KMS-11 (cell line): ENCODE measurements around the gene ADAMTS6.

Experiments used
- H2AFZ ChIP-seq: fragments of 200-600 bp; sonication (generic); 2 replicates; pipeline ENCODE4 v1.6.1; 2016; ENCODE audit warnings: antibody characterized with exemption, mixed run types, low read depth
- H3K27ac ChIP-seq: fragments of 200-600 bp; sonication (generic); 2 replicates; pipeline ENCODE4 v1.6.1; 2016; ENCODE audit warnings: mild to moderate bottlenecking, mixed run types
- H3K27me3 ChIP-seq: fragments of 200-600 bp; sonication (generic); 2 replicates; pipeline ENCODE4 v1.6.1; 2017; ENCODE audit warnings: mild to moderate bottlenecking, low read depth, mixed run types, moderate library complexity; ENCODE audit not compliant: insufficient read depth
- H3K36me3 ChIP-seq: fragments of 200-600 bp; sonication (generic); 2 replicates; pipeline ENCODE4 v1.6.1; 2017; ENCODE audit warnings: mild to moderate bottlenecking, mixed run types; ENCODE audit not compliant: insufficient read depth
- H3K4me1 ChIP-seq: fragments of 200-600 bp; sonication (generic); 2 replicates; pipeline ENCODE4 v1.6.1; 2016; ENCODE audit warnings: mild to moderate bottlenecking, low read depth, mixed run types; ENCODE audit not compliant: poor library complexity, severe bottlenecking
- H3K4me2 ChIP-seq: fragments of 200-600 bp; sonication (generic); 2 replicates; pipeline ENCODE4 v1.7.0; 2016; ENCODE audit warnings: mild to moderate bottlenecking, mixed run types
- H3K4me3 ChIP-seq: fragments of 200-600 bp; sonication (generic); IDR thresholded peaks from 2 replicates; pipeline ENCODE4 v1.6.1; 2017; ENCODE audit warnings: low read depth, low read length, mixed read lengths; ENCODE audit not compliant: insufficient read depth
- H3K79me2 ChIP-seq: fragments of 200-600 bp; sonication (generic); 2 replicates; pipeline ENCODE4 v1.6.1; 2016; ENCODE audit warnings: low read depth, mixed run types; ENCODE audit not compliant: insufficient read depth
- H3K9ac ChIP-seq: fragments of 200-600 bp; sonication (generic); 2 replicates; pipeline ENCODE4 v1.6.1; 2016; ENCODE audit warnings: mild to moderate bottlenecking, mixed run types
- H4K20me1 ChIP-seq: fragments of 200-600 bp; sonication (generic); 2 replicates; pipeline ENCODE4 v1.6.1; 2016; ENCODE audit warnings: mild to moderate bottlenecking, mixed run types; ENCODE audit not compliant: insufficient read depth
- TF ChIP-seq, protein P1 (sequence below): fragments of 200-600 bp; sonication (generic); conservative IDR thresholded peaks from 2 replicates; pipeline ENCODE4 v1.6.1; 2017; ENCODE audit warnings: low read depth, mild to moderate bottlenecking, antibody characterized with exemption, low read length, moderate library complexity, mixed read lengths

Gene ADAMTS6

DNA sequence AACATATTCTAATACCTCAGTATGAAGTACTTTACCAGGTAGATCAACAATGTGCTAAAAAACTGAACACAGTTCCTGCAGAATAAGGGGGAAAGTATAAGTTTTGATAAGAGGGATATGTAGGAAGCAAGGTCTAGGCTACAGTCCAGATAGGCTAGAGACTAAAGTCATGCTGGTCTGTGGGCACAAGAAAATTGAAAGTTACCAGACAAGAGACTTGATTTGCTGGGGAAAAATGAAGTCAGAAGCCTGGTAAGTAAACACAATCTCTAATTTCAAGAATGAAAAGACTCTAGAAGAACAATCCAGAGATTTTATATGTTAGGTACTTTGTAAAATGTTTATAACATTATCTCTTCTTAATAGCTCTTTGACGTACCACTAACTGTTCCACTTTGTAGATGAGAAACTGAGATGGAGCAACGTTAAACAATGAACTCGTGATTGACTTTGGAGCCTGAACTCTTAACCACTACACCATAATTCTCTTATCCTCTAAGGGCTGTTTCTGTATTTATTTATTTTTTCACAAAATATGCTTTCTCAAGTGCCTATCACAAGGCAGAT, 19.5 kb downstream of the ADAMTS6 start:
- Histone ChIP-seq H3K4me2 (no peak overlapping the region), H3K79me2 (no peaks in the 10 kb centered on the region)

DNA sequence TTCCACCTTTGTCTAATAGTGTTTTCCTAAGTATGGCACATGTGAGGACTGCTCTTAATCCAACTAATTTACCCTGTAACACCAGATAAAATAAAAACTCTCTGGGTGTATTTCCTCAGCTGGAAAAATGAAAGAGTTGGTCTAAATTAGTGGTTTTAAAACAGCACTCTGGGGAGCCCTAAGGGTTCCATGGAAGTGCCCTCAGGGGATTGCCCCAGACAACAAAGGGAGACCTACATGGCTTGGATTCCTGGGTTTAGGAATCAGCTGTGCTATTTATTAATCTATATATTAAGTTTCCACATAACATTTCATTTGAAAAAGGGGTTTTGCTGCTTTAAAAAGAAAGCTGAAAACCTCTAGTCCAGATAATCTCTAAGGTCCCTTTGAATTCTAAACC, 20.2 kb downstream of the ADAMTS6 start:
- Histone ChIP-seq H3K79me2 (no peaks in the 10 kb centered on the region), H2AFZ (no peak overlapping the region), H3K4me1 (no peaks in the 10 kb centered on the region), H3K36me3 (no peaks in the 10 kb centered on the region), H3K27me3 (no peaks in the 10 kb centered on the region), H3K27ac (no peak overlapping the region), H3K4me3 (no peak overlapping the region), H3K9ac (no peak overlapping the region), H4K20me1 (no peaks in the 10 kb centered on the region), H3K4me2 (no peak overlapping the region)
- TF ChIP-seq, protein P1, sequence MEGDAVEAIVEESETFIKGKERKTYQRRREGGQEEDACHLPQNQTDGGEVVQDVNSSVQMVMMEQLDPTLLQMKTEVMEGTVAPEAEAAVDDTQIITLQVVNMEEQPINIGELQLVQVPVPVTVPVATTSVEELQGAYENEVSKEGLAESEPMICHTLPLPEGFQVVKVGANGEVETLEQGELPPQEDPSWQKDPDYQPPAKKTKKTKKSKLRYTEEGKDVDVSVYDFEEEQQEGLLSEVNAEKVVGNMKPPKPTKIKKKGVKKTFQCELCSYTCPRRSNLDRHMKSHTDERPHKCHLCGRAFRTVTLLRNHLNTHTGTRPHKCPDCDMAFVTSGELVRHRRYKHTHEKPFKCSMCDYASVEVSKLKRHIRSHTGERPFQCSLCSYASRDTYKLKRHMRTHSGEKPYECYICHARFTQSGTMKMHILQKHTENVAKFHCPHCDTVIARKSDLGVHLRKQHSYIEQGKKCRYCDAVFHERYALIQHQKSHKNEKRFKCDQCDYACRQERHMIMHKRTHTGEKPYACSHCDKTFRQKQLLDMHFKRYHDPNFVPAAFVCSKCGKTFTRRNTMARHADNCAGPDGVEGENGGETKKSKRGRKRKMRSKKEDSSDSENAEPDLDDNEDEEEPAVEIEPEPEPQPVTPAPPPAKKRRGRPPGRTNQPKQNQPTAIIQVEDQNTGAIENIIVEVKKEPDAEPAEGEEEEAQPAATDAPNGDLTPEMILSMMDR = no peak

More for the DNA sequence above, 19.5 kb downstream of the ADAMTS6 start:
- Histone ChIP-seq H4K20me1 (no peaks in the 10 kb centered on the region), H3K27me3 (no peaks in the 10 kb centered on the region), H3K27ac (no peak overlapping the region), H3K4me3 (no peak overlapping the region), H3K4me1 (no peaks in the 10 kb centered on the region), H3K9ac (no peak overlapping the region), H2AFZ (no peak overlapping the region), H3K36me3 (no peaks in the 10 kb centered on the region)
- TF ChIP-seq, protein P1 = no peak

DNA sequence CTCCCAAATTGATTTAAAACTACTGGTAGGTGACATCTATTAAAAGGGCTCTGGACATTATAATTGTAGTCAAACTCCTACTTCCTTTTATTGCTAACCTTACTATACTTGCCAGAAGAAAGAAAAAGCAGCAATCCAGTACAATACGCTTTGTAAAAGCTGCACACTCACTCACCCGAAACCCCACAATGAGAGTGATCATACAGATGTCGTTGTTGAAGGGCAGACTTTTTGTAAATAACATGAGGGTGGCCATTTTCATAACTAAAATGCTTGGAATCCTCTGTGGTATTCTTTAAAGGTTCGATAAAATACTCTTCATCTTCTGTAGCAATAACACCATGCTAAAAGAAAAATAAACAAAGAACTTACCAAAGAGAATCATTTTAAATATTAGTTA, 21.7 kb downstream of the ADAMTS6 start:
- no peak overlapping the region for H3K9ac ChIP-seq
- no peaks in the 10 kb centered on the region for H3K79me2 ChIP-seq
- no peak overlapping the region for H3K27ac ChIP-seq
- H3K4me1 ChIP-seq = no peaks in the 10 kb centered on the region
- TF ChIP-seq, protein P1 = no peak
- H3K27me3 ChIP-seq = no peaks in the 10 kb centered on the region
- no peak overlapping the region for H2AFZ ChIP-seq
- H3K36me3 ChIP-seq = no peaks in the 10 kb centered on the region
- H3K4me3 ChIP-seq = no peak overlapping the region
- no peak overlapping the region for H3K4me2 ChIP-seq
- H4K20me1 ChIP-seq = no peaks in the 10 kb centered on the region

DNA sequence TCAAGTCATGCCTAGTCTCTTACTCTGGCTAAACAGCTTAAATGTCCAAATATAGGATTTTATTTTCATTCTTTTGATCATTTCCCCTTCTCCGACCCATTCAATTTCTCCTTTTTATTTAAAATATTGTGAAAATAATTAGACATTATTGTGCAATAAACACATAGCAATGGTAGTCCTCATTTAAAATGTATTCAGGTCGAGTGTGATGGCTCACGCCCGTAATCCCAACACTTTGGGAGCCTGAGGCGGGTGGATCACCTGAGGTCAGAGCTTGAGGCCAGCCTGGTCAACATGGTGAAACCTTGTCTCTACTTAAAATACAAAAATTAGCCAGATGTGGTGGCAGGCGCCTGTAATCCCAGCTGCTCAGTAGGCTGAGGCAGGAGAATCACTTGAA, 26.7 kb downstream of the ADAMTS6 start:
- Histone ChIP-seq H3K27me3 (no peaks in the 10 kb centered on the region), H3K27ac (no peak overlapping the region), H3K4me2 (no peak overlapping the region), H3K79me2 (no peaks in the 10 kb centered on the region), H3K9ac (no peak overlapping the region), H2AFZ (no peak overlapping the region), H3K4me3 (no peak overlapping the region), H3K4me1 (no peaks in the 10 kb centered on the region), H3K36me3 (no peaks in the 10 kb centered on the region), H4K20me1 (no peaks in the 10 kb centered on the region)
- TF ChIP-seq, protein P1 = no peak
